WTC11 (cell line): Measurements from ENCODE around the gene MRPL55. TPM values are rescaled to one million over a fixed set of nuclear protein-coding genes. Genes with fewer than 3 reads are reported as not detected.

Experiments
- ATAC-seq: fragments of 200-7000 bp; cut with Tn5 transposase; 2 replicates; pipeline ENCODE4 v1.10.0; 2021; ENCODE audit warnings: mild to moderate bottlenecking, moderate library complexity
- CTCF ChIA-PET: fragments of 300-600 bp; sonication (Branson Sonifier 250); formaldehyde crosslinking; loops from one replicate; lab custom pipeline; 2021; ENCODE audit warnings: antibody characterized with exemption; lab: Charles Lee
- POLR2A ChIA-PET: fragments of 350-600 bp; sonication (Branson Sonifier 250); formaldehyde crosslinking; loops from one replicate; lab custom pipeline; 2021; ENCODE audit warnings: antibody characterized with exemption; lab: Charles Lee
- DNase-seq: peaks from one replicate; pipeline ENCODE4 v3.0.0; 2021; ENCODE audit warnings: low spot score
- H3K27ac Mint-ChIP-seq: 2 replicates; pipeline ENCODE4 v1.8.0; 2021; ENCODE audit warnings: mixed read lengths
- H3K27me3 Mint-ChIP-seq: 2 replicates; pipeline ENCODE4 v1.8.0; 2021; ENCODE audit warnings: low read depth, mild to moderate bottlenecking, moderate library complexity, mixed read lengths
- H3K36me3 Mint-ChIP-seq: 2 replicates; pipeline ENCODE4 v1.8.0; 2021; ENCODE audit warnings: mixed read lengths
- H3K4me1 Mint-ChIP-seq: 2 replicates; pipeline ENCODE4 v1.8.0; 2022; ENCODE audit warnings: mixed read lengths
- H3K4me3 Mint-ChIP-seq: 2 replicates; pipeline ENCODE4 v1.8.0; 2021; ENCODE audit warnings: mild to moderate bottlenecking, moderate library complexity, mixed read lengths
- H3K9me3 Mint-ChIP-seq: 2 replicates; pipeline ENCODE4 v1.8.0; 2021; ENCODE audit warnings: mixed read lengths
- EMX1 ChIP-seq: fragments of 250-450 bp; sonication (Bioruptor Pico); IDR thresholded peaks from 2 replicates; pipeline ENCODE4 v1.8.0; 2021; ENCODE audit warnings: mild to moderate bottlenecking
- JUN ChIP-seq: sonication (generic); formaldehyde crosslinking; IDR thresholded peaks from 2 replicates; pipeline ENCODE4 v1.8.0; 2023; ENCODE audit warnings: mild to moderate bottlenecking, missing genetic modification reagents
- KAT7 ChIP-seq: sonication (generic); formaldehyde crosslinking; IDR thresholded peaks from 2 replicates; pipeline ENCODE4 v1.8.1; 2023; ENCODE audit warnings: missing genetic modification reagents, mild to moderate bottlenecking, borderline replicate concordance
- MYBL2 ChIP-seq: sonication (generic); formaldehyde crosslinking; IDR thresholded peaks from 2 replicates; pipeline ENCODE4 v1.8.1; 2023; ENCODE audit warnings: mild to moderate bottlenecking, moderate library complexity, missing genetic modification reagents
- SMAD3 ChIP-seq: sonication (generic); formaldehyde crosslinking; IDR thresholded peaks from 2 replicates; pipeline ENCODE4 v1.8.0; 2022; ENCODE audit warnings: missing genetic modification reagents, mild to moderate bottlenecking, borderline replicate concordance
- TP53 ChIP-seq: sonication (generic); formaldehyde crosslinking; IDR thresholded peaks from 2 replicates; pipeline ENCODE4 v1.8.1; 2023; ENCODE audit warnings: mild to moderate bottlenecking, missing genetic modification reagents
- ZNF121 ChIP-seq: sonication (generic); formaldehyde crosslinking; IDR thresholded peaks from 2 replicates; pipeline ENCODE4 v1.8.0; 2023; ENCODE audit warnings: missing genetic modification reagents
- ZNF138 ChIP-seq: sonication (generic); formaldehyde crosslinking; conservative IDR thresholded peaks from 2 replicates; pipeline ENCODE4 v1.8.1; 2022; ENCODE audit warnings: mild to moderate bottlenecking, moderate library complexity, missing genetic modification reagents
- ZNF396 ChIP-seq: fragments of 250-450 bp; sonication (Bioruptor Pico); IDR thresholded peaks from 2 replicates; pipeline ENCODE4 v1.8.0; 2021; ENCODE audit warnings: mild to moderate bottlenecking, moderate library complexity, borderline replicate concordance
- total RNA-seq: library from RNA; stranded (reverse); gene quantifications from 3 replicates; pipeline ENCODE4 v1.2.3, GENCODE V29; 2021
- TF ChIP-seq, protein P1 (sequence below): sonication (generic); formaldehyde crosslinking; IDR thresholded peaks from 2 replicates; pipeline ENCODE4 v1.8.1; 2022; ENCODE audit warnings: low read depth, mild to moderate bottlenecking, moderate library complexity, missing genetic modification reagents, borderline replicate concordance
- TF ChIP-seq, protein P2 (sequence below): sonication (generic); formaldehyde crosslinking; IDR thresholded peaks from 2 replicates; pipeline ENCODE4 v1.8.0; 2022; ENCODE audit warnings: mild to moderate bottlenecking, missing genetic modification reagents
- TF ChIP-seq, protein P3 (sequence below): fragments of 200-600 bp; IDR thresholded peaks from 2 replicates; pipeline ENCODE4 v1.8.0; 2022; ENCODE audit warnings: antibody characterized with exemption
- TF ChIP-seq, protein P4 (sequence below): sonication (generic); formaldehyde crosslinking; IDR thresholded peaks from 2 replicates; pipeline ENCODE4 v1.8.1; 2023; ENCODE audit warnings: mild to moderate bottlenecking, missing genetic modification reagents
- TF ChIP-seq, protein P5 (sequence below): fragments of 250-450 bp; sonication (Bioruptor Pico); IDR thresholded peaks from 2 replicates; pipeline ENCODE4 v1.8.0; 2021; ENCODE audit warnings: mild to moderate bottlenecking
- TF ChIP-seq, protein P6 (sequence below): sonication (generic); formaldehyde crosslinking; IDR thresholded peaks from 2 replicates; pipeline ENCODE4 v1.8.1; 2023; ENCODE audit warnings: mild to moderate bottlenecking, moderate library complexity, missing genetic modification reagents

Gene MRPL55
- total RNA-seq, 1 experiment from 2014 or later = 66.9 TPM

DNA sequence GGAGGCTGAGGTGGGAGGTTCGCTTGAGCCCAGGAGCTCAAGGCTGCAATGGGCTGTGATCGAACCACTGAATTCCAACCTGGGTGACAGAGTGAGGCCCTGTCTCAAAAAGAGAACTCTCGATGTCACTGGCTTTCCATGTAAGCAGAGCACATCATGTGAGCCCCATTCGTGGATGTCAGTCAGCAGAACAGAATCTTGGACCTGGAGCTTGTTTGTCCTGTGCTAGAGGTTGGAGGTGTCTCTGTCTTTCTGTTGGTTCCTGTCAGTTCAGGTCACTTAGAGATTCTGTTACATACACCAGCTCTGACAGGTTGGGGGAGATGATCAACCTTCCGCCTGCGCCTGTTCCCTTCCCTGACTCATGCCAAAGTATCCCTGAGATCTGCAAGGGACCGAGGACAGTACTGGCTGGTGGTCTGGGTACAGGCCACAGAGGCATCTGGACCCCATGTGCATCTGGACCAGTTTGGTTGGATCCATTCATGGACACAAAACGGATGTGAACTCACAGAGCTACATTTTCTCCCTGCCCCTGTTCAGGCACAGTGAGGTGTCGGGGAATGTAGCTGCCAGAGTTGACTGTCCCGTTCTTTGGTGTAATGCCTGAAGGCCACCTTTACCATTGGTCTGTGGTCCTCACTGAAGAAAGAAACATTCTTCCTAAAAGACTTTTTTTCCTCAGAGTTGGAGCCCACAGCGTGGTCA lies 16.6 kb downstream of the MRPL55 start:
- TF ChIP-seq, protein P1, sequence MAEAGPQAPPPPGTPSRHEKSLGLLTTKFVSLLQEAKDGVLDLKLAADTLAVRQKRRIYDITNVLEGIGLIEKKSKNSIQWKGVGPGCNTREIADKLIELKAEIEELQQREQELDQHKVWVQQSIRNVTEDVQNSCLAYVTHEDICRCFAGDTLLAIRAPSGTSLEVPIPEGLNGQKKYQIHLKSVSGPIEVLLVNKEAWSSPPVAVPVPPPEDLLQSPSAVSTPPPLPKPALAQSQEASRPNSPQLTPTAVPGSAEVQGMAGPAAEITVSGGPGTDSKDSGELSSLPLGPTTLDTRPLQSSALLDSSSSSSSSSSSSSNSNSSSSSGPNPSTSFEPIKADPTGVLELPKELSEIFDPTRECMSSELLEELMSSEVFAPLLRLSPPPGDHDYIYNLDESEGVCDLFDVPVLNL (CRISPR knock-in tag) = no peak
- TF ChIP-seq KAT7 (CRISPR knock-in tag) (no peak), EMX1 (no peak)
- TF ChIP-seq, protein P2, sequence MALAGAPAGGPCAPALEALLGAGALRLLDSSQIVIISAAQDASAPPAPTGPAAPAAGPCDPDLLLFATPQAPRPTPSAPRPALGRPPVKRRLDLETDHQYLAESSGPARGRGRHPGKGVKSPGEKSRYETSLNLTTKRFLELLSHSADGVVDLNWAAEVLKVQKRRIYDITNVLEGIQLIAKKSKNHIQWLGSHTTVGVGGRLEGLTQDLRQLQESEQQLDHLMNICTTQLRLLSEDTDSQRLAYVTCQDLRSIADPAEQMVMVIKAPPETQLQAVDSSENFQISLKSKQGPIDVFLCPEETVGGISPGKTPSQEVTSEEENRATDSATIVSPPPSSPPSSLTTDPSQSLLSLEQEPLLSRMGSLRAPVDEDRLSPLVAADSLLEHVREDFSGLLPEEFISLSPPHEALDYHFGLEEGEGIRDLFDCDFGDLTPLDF (CRISPR knock-in tag) = no peak
- TF ChIP-seq, protein P3, sequence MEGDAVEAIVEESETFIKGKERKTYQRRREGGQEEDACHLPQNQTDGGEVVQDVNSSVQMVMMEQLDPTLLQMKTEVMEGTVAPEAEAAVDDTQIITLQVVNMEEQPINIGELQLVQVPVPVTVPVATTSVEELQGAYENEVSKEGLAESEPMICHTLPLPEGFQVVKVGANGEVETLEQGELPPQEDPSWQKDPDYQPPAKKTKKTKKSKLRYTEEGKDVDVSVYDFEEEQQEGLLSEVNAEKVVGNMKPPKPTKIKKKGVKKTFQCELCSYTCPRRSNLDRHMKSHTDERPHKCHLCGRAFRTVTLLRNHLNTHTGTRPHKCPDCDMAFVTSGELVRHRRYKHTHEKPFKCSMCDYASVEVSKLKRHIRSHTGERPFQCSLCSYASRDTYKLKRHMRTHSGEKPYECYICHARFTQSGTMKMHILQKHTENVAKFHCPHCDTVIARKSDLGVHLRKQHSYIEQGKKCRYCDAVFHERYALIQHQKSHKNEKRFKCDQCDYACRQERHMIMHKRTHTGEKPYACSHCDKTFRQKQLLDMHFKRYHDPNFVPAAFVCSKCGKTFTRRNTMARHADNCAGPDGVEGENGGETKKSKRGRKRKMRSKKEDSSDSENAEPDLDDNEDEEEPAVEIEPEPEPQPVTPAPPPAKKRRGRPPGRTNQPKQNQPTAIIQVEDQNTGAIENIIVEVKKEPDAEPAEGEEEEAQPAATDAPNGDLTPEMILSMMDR = no peak
- H3K4me3 Mint-ChIP-seq = no peak overlapping the region
- DNase-seq (no peak), ATAC-seq (no peak)
- H3K9me3 Mint-ChIP-seq = peaks cover 11% of the 10 kb centered on the region
- no peak overlapping the region for H3K27ac Mint-ChIP-seq
- CTCF ChIA-PET = interaction anchor here (0.8 kb wide), 2 partner anchors 89 to 93 kb away, joined by 3 to 4 read pairs; no protein-coding TSS in a partner anchor
- no peaks in the 10 kb centered on the region for H3K27me3 Mint-ChIP-seq
- H3K36me3 Mint-ChIP-seq = peaks cover 36% of the 10 kb centered on the region
- H3K4me1 Mint-ChIP-seq = peaks cover 22% of the 10 kb centered on the region
- POLR2A ChIA-PET = interaction anchor here (2.0 kb wide), 1 partner anchor 10 kb away, joined by 4 read pairs; the partner anchor contains the start of gene ARF1

DNA sequence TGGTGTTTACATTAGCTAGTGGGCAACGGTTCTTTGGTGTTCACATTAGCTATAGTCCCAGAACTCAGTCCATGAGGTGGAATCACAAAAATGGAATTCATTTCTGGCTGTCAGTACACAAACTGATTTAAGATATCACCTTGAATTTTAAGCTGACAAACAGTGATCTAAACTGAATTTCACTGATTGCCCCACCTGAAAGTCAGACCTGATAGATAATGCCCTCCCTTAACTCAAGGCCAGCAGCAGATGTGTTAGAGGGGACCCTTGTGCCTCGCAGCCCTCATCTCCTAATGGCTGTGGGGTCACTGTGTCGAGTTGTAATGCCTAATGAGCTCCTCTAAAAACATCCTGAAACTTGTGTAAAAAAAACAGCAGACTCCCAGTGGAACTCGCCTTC lies 18.0 kb downstream of the MRPL55 start:
- peaks cover 35% of the 10 kb centered on the region for H3K36me3 Mint-ChIP-seq
- H3K4me3 Mint-ChIP-seq = no peak overlapping the region
- CTCF ChIA-PET = interaction anchor here (1.1 to 1.3 kb wide), 2 partner anchors 19 to 86 kb away, joined by 3 to 6 read pairs; no protein-coding TSS in a partner anchor
- POLR2A ChIA-PET = interaction anchor here (2.0 kb wide), 1 partner anchor 9 kb away, joined by 4 read pairs; the partner anchor contains the start of gene ARF1
- H3K9me3 Mint-ChIP-seq = peaks cover 11% of the 10 kb centered on the region
- H3K4me1 Mint-ChIP-seq = peaks cover 28% of the 10 kb centered on the region
- TF ChIP-seq JUN (CRISPR knock-in tag) = no peak
- no peak for TF ChIP-seq ZNF396 (CRISPR knock-in tag)
- TF ChIP-seq SMAD3 (CRISPR knock-in tag) = no peak
- TF ChIP-seq ZNF121 (CRISPR knock-in tag) = no peak
- no peak for TF ChIP-seq ZNF138
- TF ChIP-seq, protein P4, sequence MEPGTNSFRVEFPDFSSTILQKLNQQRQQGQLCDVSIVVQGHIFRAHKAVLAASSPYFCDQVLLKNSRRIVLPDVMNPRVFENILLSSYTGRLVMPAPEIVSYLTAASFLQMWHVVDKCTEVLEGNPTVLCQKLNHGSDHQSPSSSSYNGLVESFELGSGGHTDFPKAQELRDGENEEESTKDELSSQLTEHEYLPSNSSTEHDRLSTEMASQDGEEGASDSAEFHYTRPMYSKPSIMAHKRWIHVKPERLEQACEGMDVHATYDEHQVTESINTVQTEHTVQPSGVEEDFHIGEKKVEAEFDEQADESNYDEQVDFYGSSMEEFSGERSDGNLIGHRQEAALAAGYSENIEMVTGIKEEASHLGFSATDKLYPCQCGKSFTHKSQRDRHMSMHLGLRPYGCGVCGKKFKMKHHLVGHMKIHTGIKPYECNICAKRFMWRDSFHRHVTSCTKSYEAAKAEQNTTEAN (CRISPR knock-in tag) = no peak
- TF ChIP-seq, protein P5, sequence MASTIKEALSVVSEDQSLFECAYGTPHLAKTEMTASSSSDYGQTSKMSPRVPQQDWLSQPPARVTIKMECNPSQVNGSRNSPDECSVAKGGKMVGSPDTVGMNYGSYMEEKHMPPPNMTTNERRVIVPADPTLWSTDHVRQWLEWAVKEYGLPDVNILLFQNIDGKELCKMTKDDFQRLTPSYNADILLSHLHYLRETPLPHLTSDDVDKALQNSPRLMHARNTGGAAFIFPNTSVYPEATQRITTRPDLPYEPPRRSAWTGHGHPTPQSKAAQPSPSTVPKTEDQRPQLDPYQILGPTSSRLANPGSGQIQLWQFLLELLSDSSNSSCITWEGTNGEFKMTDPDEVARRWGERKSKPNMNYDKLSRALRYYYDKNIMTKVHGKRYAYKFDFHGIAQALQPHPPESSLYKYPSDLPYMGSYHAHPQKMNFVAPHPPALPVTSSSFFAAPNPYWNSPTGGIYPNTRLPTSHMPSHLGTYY (CRISPR knock-in tag) = no peak
- TF ChIP-seq, protein P6, sequence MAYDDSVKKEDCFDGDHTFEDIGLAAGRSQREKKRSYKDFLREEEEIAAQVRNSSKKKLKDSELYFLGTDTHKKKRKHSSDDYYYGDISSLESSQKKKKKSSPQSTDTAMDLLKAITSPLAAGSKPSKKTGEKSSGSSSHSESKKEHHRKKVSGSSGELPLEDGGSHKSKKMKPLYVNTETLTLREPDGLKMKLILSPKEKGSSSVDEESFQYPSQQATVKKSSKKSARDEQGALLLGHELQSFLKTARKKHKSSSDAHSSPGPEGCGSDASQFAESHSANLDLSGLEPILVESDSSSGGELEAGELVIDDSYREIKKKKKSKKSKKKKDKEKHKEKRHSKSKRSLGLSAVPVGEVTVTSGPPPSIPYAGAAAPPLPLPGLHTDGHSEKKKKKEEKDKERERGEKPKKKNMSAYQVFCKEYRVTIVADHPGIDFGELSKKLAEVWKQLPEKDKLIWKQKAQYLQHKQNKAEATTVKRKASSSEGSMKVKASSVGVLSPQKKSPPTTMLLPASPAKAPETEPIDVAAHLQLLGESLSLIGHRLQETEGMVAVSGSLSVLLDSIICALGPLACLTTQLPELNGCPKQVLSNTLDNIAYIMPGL (CRISPR knock-in tag) = no peak
- no peak for TF ChIP-seq MYBL2
- TF ChIP-seq TP53 (CRISPR knock-in tag) = no peak
- ATAC-seq (no peak), DNase-seq (no peak)
- H3K27ac Mint-ChIP-seq = no peak overlapping the region; the same call in 1 of the 2 replicates
- no peaks in the 10 kb centered on the region for H3K27me3 Mint-ChIP-seq
